ENCODE measurements around the gene AGBL2.

- TF ChIP-seq EZH2 (IDR thresholded peaks at IDR 0.05; ENCODE audit: borderline replicate concordance, low read length) (no peak), CTCF (IDR thresholded peaks at IDR 0.05; ENCODE audit: low read length) (no peak)
Observed at GRCh38 chr11:47649276-47649675, 65.9 kb downstream of the AGBL2 start.

Data from OCI-LY1 (cell line).